ENCODE measurements around the gene TRHDE. TPM values are rescaled to one million over a fixed set of nuclear protein-coding genes. Genes with fewer than 3 reads are reported as not detected.

TRHDE gene
- total RNA-seq, 1 experiment from 2014 or later = 24.5 TPM

DNA sequence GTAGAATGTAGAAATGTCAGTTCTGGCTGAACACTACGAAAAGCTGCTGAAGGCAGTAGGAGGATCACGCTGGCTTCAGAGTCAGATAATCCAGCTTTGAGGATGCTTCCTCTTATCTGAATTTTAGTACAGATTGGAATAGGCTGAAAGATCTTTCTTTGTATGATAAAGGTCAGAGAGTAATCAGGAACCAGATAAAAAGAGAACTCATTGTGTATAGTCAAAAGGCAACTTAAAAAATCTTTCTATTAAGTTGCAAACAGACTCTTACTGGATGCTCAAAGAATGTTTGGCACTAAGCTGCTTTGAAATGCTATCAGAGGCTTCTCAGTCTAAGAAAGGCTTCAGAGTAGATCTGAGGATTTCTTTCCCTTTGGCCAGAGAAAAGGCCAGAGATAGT is 21.8 kb upstream of the TRHDE start:
- Histone ChIP-seq H3K27me3 (replicated peaks; ENCODE audit: insufficient read depth, low read depth, low read length, poor library complexity) (no peaks in the 10 kb centered on the region), H3K4me1 (ENCODE audit: insufficient read depth, low read length, poor library complexity, severe bottlenecking) (no peaks in the 10 kb centered on the region), H3K27ac (ENCODE audit: low read depth, low read length, poor library complexity, severe bottlenecking) (no peak overlapping the region), H3K4me3 (ENCODE audit: low read depth, low read length, poor library complexity, severe bottlenecking) (no peak overlapping the region), H3K9me3 (ENCODE audit: low read depth, low read length, poor library complexity, severe bottlenecking) (no peaks in the 10 kb centered on the region), H3K36me3 (ENCODE audit: insufficient read depth, low read length, poor library complexity, severe bottlenecking) (no peaks in the 10 kb centered on the region)
- intact Hi-C loops (cut with micrococcal nuclease; ENCODE audit: unreplicated experiment) = no loop called here
- no TSS peak for BruUV-seq (replicated peaks)
- POLR2A ChIA-PET (ENCODE audit: low non-redundant PET) = interaction anchor here (0.6 kb wide), 1 partner anchor 189 kb away, joined by 3 read pairs; no protein-coding TSS in a partner anchor
- no peak for TF ChIP-seq EZH2 (IDR thresholded peaks at IDR 0.05; ENCODE audit: borderline replicate concordance, low read depth, low read length, poor library complexity, severe bottlenecking)
- TF ChIP-seq, protein P1, sequence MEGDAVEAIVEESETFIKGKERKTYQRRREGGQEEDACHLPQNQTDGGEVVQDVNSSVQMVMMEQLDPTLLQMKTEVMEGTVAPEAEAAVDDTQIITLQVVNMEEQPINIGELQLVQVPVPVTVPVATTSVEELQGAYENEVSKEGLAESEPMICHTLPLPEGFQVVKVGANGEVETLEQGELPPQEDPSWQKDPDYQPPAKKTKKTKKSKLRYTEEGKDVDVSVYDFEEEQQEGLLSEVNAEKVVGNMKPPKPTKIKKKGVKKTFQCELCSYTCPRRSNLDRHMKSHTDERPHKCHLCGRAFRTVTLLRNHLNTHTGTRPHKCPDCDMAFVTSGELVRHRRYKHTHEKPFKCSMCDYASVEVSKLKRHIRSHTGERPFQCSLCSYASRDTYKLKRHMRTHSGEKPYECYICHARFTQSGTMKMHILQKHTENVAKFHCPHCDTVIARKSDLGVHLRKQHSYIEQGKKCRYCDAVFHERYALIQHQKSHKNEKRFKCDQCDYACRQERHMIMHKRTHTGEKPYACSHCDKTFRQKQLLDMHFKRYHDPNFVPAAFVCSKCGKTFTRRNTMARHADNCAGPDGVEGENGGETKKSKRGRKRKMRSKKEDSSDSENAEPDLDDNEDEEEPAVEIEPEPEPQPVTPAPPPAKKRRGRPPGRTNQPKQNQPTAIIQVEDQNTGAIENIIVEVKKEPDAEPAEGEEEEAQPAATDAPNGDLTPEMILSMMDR (conservative IDR thresholded peaks at IDR 0.05; ENCODE audit: low read depth, low read length) = no peak
- DNase-seq (ENCODE audit: low spot score) = no peak
- CTCF ChIA-PET = no interaction called here

DNA sequence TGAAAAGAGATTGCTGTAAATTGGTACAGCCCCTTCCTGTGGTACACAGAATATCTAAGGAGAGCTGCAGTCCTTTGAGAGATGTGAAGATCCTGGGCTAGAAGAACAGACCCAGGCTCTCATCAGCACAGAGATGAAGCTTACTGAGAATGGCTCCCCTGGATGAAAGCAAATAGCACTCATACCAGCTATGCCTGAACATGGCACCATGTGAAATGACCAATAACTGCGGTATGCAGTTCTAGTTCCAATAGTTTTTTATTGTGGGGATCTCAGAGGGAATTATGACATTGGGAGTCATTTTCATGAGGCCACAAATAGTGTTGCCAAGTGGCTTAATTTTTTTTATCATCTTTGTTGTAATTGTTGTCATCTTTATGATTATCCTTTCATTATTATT is 15.4 kb upstream of the TRHDE start:
- Histone ChIP-seq H3K27ac (ENCODE audit: low read depth, low read length, poor library complexity, severe bottlenecking) (no peak overlapping the region), H3K36me3 (ENCODE audit: insufficient read depth, low read length, poor library complexity, severe bottlenecking) (no peaks in the 10 kb centered on the region), H3K27me3 (replicated peaks; ENCODE audit: insufficient read depth, low read depth, low read length, poor library complexity) (no peaks in the 10 kb centered on the region), H3K4me3 (ENCODE audit: low read depth, low read length, poor library complexity, severe bottlenecking) (no peak overlapping the region), H3K4me1 (ENCODE audit: insufficient read depth, low read length, poor library complexity, severe bottlenecking) (no peaks in the 10 kb centered on the region), H3K9me3 (ENCODE audit: low read depth, low read length, poor library complexity, severe bottlenecking) (no peaks in the 10 kb centered on the region)
- no peak for TF ChIP-seq EZH2 (IDR thresholded peaks at IDR 0.05; ENCODE audit: borderline replicate concordance, low read depth, low read length, poor library complexity, severe bottlenecking)
- TF ChIP-seq, protein P1 (conservative IDR thresholded peaks at IDR 0.05; ENCODE audit: low read depth, low read length) = no peak
- intact Hi-C loops (cut with micrococcal nuclease; ENCODE audit: unreplicated experiment) = no loop called here
- CTCF ChIA-PET = no interaction called here
- no peak for DNase-seq (ENCODE audit: low spot score)
- no TSS peak for BruUV-seq (replicated peaks)
- POLR2A ChIA-PET (ENCODE audit: low non-redundant PET) = no interaction called here

DNA sequence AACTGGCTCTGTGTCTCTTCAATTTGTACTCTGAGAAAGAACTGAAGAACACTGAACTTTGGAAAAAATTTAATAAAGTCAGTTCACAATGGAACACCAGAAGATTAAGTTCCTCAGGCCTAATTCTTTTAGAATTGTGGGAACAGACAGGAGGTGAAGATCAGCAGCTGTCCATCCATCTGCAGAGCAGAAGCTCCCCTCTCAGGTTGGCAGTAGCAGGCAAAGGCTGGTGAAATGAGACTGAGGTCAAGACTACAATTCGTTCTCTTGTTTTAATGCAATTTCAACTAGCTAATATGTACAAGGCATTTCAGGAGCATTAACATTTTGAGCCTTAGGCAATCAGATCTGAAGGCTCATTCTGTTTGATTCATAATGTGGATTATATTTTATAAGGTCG is 10.3 kb upstream of the TRHDE start:
- Histone ChIP-seq H3K4me3 (ENCODE audit: low read depth, low read length, poor library complexity, severe bottlenecking) (no peak overlapping the region), H3K4me1 (ENCODE audit: insufficient read depth, low read length, poor library complexity, severe bottlenecking) (peaks cover 17% of the 10 kb centered on the region), H3K9me3 (ENCODE audit: low read depth, low read length, poor library complexity, severe bottlenecking) (no peaks in the 10 kb centered on the region), H3K36me3 (ENCODE audit: insufficient read depth, low read length, poor library complexity, severe bottlenecking) (no peaks in the 10 kb centered on the region), H3K27me3 (replicated peaks; ENCODE audit: insufficient read depth, low read depth, low read length, poor library complexity) (no peaks in the 10 kb centered on the region), H3K27ac (ENCODE audit: low read depth, low read length, poor library complexity, severe bottlenecking) (no peak overlapping the region)
- no peak for TF ChIP-seq EZH2 (IDR thresholded peaks at IDR 0.05; ENCODE audit: borderline replicate concordance, low read depth, low read length, poor library complexity, severe bottlenecking)
- TF ChIP-seq, protein P1 (conservative IDR thresholded peaks at IDR 0.05; ENCODE audit: low read depth, low read length) = no peak
- ChIA-PET POLR2A (ENCODE audit: low non-redundant PET) (interaction anchor here (0.5 kb wide), 1 partner anchor 10 kb away, joined by 9 read pairs; the partner anchor contains the start of gene TRHDE), CTCF (interaction anchor here (0.9 kb wide), 1 partner anchor 10 kb away, joined by 4 read pairs; no protein-coding TSS in a partner anchor)
- DNase-seq (ENCODE audit: low spot score) = no peak
- BruUV-seq (replicated peaks) = no TSS peak
- intact Hi-C loops (cut with micrococcal nuclease; ENCODE audit: unreplicated experiment) = no loop called here
